Mucosa of stomach (tissue), 1 donor: ENCODE measurements around the gene OR51V1.

Experiments
- H3K27me3 ChIP-seq: one replicate; pipeline ENCODE4 v1.7.0; 2013; ENCODE audit warnings: mild to moderate bottlenecking, low read length; ENCODE audit not compliant: control insufficient read depth, insufficient read depth
- H3K36me3 ChIP-seq: one replicate; pipeline ENCODE4 v1.7.0; 2013; ENCODE audit warnings: low read length; ENCODE audit not compliant: control insufficient read depth, insufficient read depth
- H3K4me1 ChIP-seq: one replicate; pipeline ENCODE4 v1.7.0; 2013; ENCODE audit warnings: mild to moderate bottlenecking, low read length; ENCODE audit not compliant: control insufficient read depth, insufficient read depth
- H3K4me3 ChIP-seq: one replicate; pipeline ENCODE4 v1.7.0; 2013; ENCODE audit warnings: low read length
- H3K9ac ChIP-seq: one replicate; pipeline ENCODE4 v1.7.0; 2013; ENCODE audit warnings: mild to moderate bottlenecking, low read length, moderate library complexity
- H3K9me3 ChIP-seq: one replicate; pipeline ENCODE4 v1.7.0; 2013; ENCODE audit warnings: mild to moderate bottlenecking, low read length, moderate library complexity; ENCODE audit not compliant: control insufficient read depth
- donor health status: Pancreatic carcinoma.

Gene OR51V1

DNA sequence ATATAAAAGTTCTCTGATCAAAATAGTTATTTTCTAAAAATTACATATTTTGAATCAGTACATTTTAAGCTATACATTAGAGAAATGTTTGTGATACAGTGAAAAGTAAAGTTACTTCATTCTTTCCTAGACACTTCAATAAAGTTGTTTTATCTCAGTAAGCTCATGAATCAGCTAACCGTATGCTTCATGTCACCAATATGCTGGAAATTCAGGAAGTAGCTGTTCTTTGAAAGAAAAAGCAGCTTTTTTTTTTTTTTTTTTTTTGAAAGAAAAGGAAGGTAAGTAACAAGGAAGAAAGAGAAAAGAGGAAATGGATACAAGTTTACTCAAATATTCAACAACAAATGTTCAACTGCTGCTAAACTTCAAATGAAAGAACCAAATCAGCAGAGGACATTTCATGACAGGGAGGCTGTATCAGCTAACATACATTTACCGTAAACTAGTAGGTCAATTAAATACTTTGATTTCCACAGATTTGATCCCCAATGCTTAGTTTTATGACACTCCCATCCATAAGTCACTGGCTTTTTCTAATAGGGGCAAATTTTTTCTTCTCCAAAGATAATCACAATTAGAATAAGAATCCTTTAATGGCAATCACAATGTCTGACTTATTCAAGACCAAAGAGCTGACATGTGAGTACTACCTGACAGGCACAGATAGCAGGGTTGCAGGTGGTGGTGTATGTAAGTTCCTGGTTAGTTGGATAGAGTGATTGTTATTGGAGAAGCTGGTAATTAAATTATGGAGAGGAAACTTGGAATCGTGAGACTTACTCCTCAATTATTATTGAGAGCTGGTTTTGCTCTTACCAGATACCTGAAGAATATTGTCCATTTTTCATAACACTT, 46.7 kb downstream of the OR51V1 start:
- no peak overlapping the region for H3K4me3 ChIP-seq

GRCh38 chr11:5151713-5152153, 48.7 kb downstream of the OR51V1 start:
- no peak overlapping the region for H3K4me3 ChIP-seq
- no peaks in the 10 kb centered on the region for H3K36me3 ChIP-seq
- no peaks in the 10 kb centered on the region for H3K9me3 ChIP-seq
- no peaks in the 10 kb centered on the region for H3K27me3 ChIP-seq
- no peaks in the 10 kb centered on the region for H3K4me1 ChIP-seq
- H3K9ac ChIP-seq = no peak overlapping the region

More for the DNA sequence above, 46.7 kb downstream of the OR51V1 start:
- Histone ChIP-seq H3K4me1 (no peaks in the 10 kb centered on the region), H3K27me3 (no peaks in the 10 kb centered on the region), H3K9ac (no peak overlapping the region), H3K9me3 (no peaks in the 10 kb centered on the region), H3K36me3 (no peaks in the 10 kb centered on the region)
